WI38 (cell line): ENCODE measurements around the gene FAM53B.

Experiments used
- H3K4me3 ChIP-seq: 2 replicates; pipeline ENCODE4 v1.5.1; 2011; ENCODE audit warnings: low read depth, mild to moderate bottlenecking, control low read depth, low read length
- CTCF ChIP-seq: IDR thresholded peaks from 2 replicates; pipeline ENCODE4 v1.5.1; 2012; ENCODE audit warnings: low read depth, mild to moderate bottlenecking, control low read depth, low read length

Gene FAM53B

GRCh38 chr10:124655191-124656112 is 88.7 kb downstream of the FAM53B start:
- no peak for TF ChIP-seq CTCF
- no peak overlapping the region for H3K4me3 ChIP-seq

- TF ChIP-seq CTCF = no peak
Observed at GRCh38 chr10:124654686-124655085, 89.5 kb downstream of the FAM53B start.

GRCh38 chr10:124653811-124654651 is 90.1 kb downstream of the FAM53B start:
- no peak for TF ChIP-seq CTCF
- H3K4me3 ChIP-seq = no peak overlapping the region

More at GRCh38 chr10:124654686-124655085, 89.5 kb downstream of the FAM53B start:
- H3K4me3 ChIP-seq = no peak overlapping the region

GRCh38 chr10:124653311-124653710 is 90.9 kb downstream of the FAM53B start:
- H3K4me3 ChIP-seq = no peak overlapping the region
- no peak for TF ChIP-seq CTCF

GRCh38 chr10:124652701-124653100 is 91.5 kb downstream of the FAM53B start:
- TF ChIP-seq CTCF = no peak
- H3K4me3 ChIP-seq = no peak overlapping the region

GRCh38 chr10:124652200-124652599 is 92.0 kb downstream of the FAM53B start:
- H3K4me3 ChIP-seq = no peak overlapping the region
- TF ChIP-seq CTCF = no peak
